ENCODE data around the gene MRPL33. TPM values are rescaled to one million over a fixed set of nuclear protein-coding genes. Genes with fewer than 3 reads are reported as not detected.
A peak's percentile ranks its signal among the peaks of the same experiment; 100 is the strongest.

Gene MRPL33
- total and polyA plus RNA-seq, 3 donors from 2014 or later: 142 to 204 (median 175) TPM

DNA sequence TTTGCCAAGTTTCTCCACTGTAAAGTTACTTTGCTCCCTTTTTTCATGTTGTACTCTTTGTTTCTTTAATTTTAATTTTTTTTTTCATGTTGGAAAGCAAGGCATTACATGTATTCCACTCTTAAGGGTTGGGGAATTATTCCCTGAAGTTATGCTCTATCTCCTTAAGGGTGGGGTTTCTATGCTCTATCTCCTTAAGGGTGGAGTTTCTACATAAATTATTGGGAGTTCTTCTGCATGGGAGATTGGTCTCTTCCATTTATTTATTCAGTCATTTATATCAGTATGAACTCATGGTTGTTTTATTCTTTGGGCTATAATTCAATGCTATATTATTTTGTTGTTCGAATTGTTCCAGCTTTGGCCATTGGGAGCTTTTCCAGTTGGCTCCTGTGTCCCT, 11.2 kb downstream of the MRPL33 start:
- Histone ChIP-seq H3K4me1 (no peaks in the 10 kb centered on the region), H3K9me3 (no peaks in the 10 kb centered on the region), H3K36me3 (ENCODE audit: low read depth, missing control alignments) (no peaks in the 10 kb centered on the region), H3K27me3 (no peaks in the 10 kb centered on the region), H3K27ac (no peak overlapping the region), H3K4me3 (no peak overlapping the region)
- intact Hi-C loops (cut with DNase I; ENCODE audit: low total_unique reads): no loop called here
- no peak for DNase-seq
- TF ChIP-seq, protein P1, sequence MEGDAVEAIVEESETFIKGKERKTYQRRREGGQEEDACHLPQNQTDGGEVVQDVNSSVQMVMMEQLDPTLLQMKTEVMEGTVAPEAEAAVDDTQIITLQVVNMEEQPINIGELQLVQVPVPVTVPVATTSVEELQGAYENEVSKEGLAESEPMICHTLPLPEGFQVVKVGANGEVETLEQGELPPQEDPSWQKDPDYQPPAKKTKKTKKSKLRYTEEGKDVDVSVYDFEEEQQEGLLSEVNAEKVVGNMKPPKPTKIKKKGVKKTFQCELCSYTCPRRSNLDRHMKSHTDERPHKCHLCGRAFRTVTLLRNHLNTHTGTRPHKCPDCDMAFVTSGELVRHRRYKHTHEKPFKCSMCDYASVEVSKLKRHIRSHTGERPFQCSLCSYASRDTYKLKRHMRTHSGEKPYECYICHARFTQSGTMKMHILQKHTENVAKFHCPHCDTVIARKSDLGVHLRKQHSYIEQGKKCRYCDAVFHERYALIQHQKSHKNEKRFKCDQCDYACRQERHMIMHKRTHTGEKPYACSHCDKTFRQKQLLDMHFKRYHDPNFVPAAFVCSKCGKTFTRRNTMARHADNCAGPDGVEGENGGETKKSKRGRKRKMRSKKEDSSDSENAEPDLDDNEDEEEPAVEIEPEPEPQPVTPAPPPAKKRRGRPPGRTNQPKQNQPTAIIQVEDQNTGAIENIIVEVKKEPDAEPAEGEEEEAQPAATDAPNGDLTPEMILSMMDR (IDR thresholded peaks at IDR 0.05): no peak
- no peak for TF ChIP-seq POLR2A (IDR thresholded peaks at IDR 0.05)
- 68 to 83% methylated on average over 1 of the region's 1 CpG for WGBS, 2 donors

DNA sequence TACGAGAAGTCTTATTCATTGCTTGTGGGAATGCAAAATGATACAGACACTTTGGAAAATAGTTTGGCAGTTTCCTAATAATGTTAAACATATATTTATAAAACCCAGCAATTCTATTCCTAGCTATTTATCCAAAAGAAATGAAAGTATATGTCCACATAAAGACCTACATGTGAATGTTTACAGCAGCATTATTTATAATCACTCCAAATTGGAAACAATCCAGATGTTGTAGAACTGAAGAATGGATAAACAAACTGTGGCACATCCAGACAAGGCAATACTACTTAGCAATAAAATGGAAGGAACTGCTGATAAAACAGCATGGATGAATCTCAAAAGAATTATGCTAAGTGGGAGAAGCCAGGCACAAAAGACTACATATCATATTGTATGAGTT, 19.3 kb downstream of the MRPL33 start:
- intact Hi-C loops (cut with DNase I; ENCODE audit: low total_unique reads): no loop called here

DNA sequence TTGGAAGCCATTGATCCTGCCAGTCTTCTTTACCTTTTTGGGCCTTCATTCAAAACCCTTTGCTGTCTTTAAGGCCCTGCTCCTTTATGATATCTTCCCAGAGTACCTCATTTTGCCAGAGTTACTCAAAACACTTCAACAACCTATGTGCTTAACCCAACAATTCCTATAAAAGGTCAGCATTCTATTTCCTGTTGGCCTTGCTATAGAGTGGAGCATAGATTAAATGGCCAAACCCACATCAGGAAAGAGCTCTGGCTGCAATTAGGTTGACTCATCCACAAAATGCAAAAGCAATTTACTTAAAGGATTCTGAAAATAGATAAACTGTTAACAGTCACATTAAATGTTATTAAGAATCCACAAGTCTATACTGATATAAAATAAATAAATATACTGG, 21.2 kb downstream of the MRPL33 start:
- intact Hi-C loops (cut with DNase I; ENCODE audit: low total_unique reads): no loop called here
- Histone ChIP-seq H3K9me3 (no peaks in the 10 kb centered on the region), H3K4me1 (no peaks in the 10 kb centered on the region), H3K4me3 (no peak overlapping the region), H3K27ac (no peak overlapping the region), H3K36me3 (ENCODE audit: low read depth, missing control alignments) (no peaks in the 10 kb centered on the region), H3K27me3 (no peaks in the 10 kb centered on the region)
- DNase-seq: no peak
- TF ChIP-seq POLR2A (IDR thresholded peaks at IDR 0.05): no peak
- TF ChIP-seq, protein P1 (IDR thresholded peaks at IDR 0.05): no peak

More for the DNA sequence above, 19.3 kb downstream of the MRPL33 start:
- TF ChIP-seq, protein P1 (IDR thresholded peaks at IDR 0.05): no peak
- TF ChIP-seq POLR2A (IDR thresholded peaks at IDR 0.05): no peak
- H3K9me3 ChIP-seq: no peaks in the 10 kb centered on the region
- 100% methylated on average over 1 of the region's 1 CpG for WGBS, 2 donors
- no peaks in the 10 kb centered on the region for H3K36me3 ChIP-seq (ENCODE audit: low read depth, missing control alignments)
- H3K4me1 ChIP-seq: no peaks in the 10 kb centered on the region
- H3K4me3 ChIP-seq: no peak overlapping the region
- no peak overlapping the region for H3K27ac ChIP-seq
- DNase-seq: no peak
- H3K27me3 ChIP-seq: no peaks in the 10 kb centered on the region

DNA sequence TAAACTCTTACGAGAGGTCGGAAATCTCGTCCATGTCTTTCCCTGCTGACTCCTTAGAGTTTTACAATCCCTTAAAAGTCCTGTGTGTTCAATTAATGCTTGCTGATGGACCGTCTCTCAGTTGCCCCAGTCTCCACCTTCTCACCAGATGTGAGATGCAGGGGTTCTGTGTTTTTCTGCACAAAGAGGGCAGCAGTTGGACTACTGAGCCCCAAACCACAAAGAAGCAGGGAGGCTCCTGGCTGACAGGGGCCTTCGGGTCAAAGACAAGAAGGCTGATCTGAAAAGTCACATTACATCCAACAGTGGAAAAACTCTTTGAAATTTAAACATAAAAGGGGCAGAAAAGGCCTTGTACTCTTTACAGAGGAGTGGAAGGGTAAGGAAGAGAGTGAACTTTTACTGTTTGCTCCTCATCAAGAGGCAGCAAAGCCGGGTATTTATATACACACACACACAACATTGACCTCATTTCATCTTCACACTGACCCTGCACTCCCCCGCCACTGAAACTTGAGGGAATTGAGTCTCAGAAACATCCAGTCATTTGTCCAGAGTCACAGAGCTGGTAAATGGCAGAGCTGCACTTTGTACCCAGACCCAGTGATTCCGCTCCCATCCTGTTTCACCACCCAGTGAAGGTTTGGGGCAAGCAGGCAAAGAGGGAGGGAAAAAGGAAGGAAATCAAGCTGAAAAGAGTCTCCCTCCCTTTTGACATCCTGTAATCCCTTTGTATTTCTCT, 23.7 kb downstream of the MRPL33 start:
- 81 to 90% methylated on average over 8 of the region's 8 CpGs for WGBS, 2 donors
- H3K9me3 ChIP-seq: no peaks in the 10 kb centered on the region
- H3K27ac ChIP-seq: peak overlapping the region in 1 of 2 donors; percentile 23
- TF ChIP-seq POLR2A (IDR thresholded peaks at IDR 0.05): no peak
- TF ChIP-seq, protein P1 (IDR thresholded peaks at IDR 0.05): no peak
- intact Hi-C loops (cut with DNase I; ENCODE audit: low total_unique reads): no loop called here
- H3K27me3 ChIP-seq: no peaks in the 10 kb centered on the region
- H3K4me1 ChIP-seq: no peaks in the 10 kb centered on the region
- no peak overlapping the region for H3K4me3 ChIP-seq
- H3K36me3 ChIP-seq (ENCODE audit: low read depth, missing control alignments): no peaks in the 10 kb centered on the region
- DNase-seq: no peak

DNA sequence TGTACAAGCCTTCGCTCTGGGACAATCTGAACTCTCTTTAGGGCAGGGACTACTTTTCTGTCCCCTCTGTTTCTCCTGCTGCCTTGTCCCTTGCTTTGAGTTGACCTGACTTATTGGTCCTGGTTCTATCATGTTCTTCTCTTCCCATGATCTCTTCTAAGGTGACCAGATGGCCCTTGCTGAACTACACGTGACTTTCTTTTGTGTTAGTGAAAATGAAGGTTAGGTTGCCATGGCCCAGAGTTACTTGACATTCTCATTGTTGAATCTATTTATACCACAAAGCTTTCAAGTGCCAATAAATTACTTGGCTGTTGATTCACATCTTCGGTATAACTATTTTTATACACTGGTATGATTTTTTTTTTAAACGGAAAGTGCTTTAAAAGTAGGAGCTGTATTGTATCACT, 24.4 kb downstream of the MRPL33 start:
- WGBS, 2 donors: 66 to 73% methylated on average over 4 of the region's 4 CpGs
- DNase-seq: no peak
- TF ChIP-seq POLR2A (IDR thresholded peaks at IDR 0.05): no peak
- peak overlapping the region in 1 of 2 donors; percentile 23 for H3K27ac ChIP-seq
- intact Hi-C loops (cut with DNase I; ENCODE audit: low total_unique reads): no loop called here
- H3K9me3 ChIP-seq: no peaks in the 10 kb centered on the region
- H3K4me1 ChIP-seq: no peaks in the 10 kb centered on the region
- no peaks in the 10 kb centered on the region for H3K27me3 ChIP-seq
- H3K36me3 ChIP-seq (ENCODE audit: low read depth, missing control alignments): no peaks in the 10 kb centered on the region
- no peak overlapping the region for H3K4me3 ChIP-seq
